Measurements from ENCODE around the gene NES.
A peak's percentile ranks its signal among the peaks of the same experiment; 100 is the strongest.
"Not testable (repeated sequence)": the region's sequence is repeated elsewhere in the genome, so short reads cannot be mapped to it uniquely, and the experiment has no call there.

NES gene

GRCh38 chr1:156640842-156641706 is 36.1 kb downstream of the NES start:
- Histone ChIP-seq H3K4me1 (ENCODE audit: control insufficient read depth, insufficient read depth, low read length) (no peaks in the 10 kb centered on the region), H3K36me3 (ENCODE audit: insufficient read depth, low read length) (no peaks in the 10 kb centered on the region), H3K9ac (ENCODE audit: low read depth, low read length) (no peak overlapping the region), H3K27me3 (ENCODE audit: control insufficient read depth, insufficient read depth, low read length) (peaks cover 95% of the 10 kb centered on the region), H3K4me3 (ENCODE audit: low read length) (no peak overlapping the region), H3K4me2 (ENCODE audit: low read length) (no peak overlapping the region), H3K9me3 (replicated peaks; ENCODE audit: low read length) (no peaks in the 10 kb centered on the region)

GRCh38 chr1:156639601-156640101 is 37.6 kb downstream of the NES start:
- Histone ChIP-seq H3K4me3 (ENCODE audit: low read length) (no peak overlapping the region), H3K4me2 (ENCODE audit: low read length) (no peak overlapping the region), H3K27me3 (ENCODE audit: control insufficient read depth, insufficient read depth, low read length) (peaks cover 95% of the 10 kb centered on the region), H3K9ac (ENCODE audit: low read depth, low read length) (no peak overlapping the region), H3K36me3 (ENCODE audit: insufficient read depth, low read length) (no peaks in the 10 kb centered on the region), H3K9me3 (replicated peaks; ENCODE audit: low read length) (no peaks in the 10 kb centered on the region), H3K4me1 (ENCODE audit: control insufficient read depth, insufficient read depth, low read length) (no peaks in the 10 kb centered on the region)

- Histone ChIP-seq H3K27me3 (ENCODE audit: control insufficient read depth, insufficient read depth, low read length) (peaks cover 95% of the 10 kb centered on the region), H3K4me3 (ENCODE audit: low read length) (no peak overlapping the region), H3K4me1 (ENCODE audit: control insufficient read depth, insufficient read depth, low read length) (no peaks in the 10 kb centered on the region), H3K9ac (ENCODE audit: low read depth, low read length) (no peak overlapping the region), H3K36me3 (ENCODE audit: insufficient read depth, low read length) (no peaks in the 10 kb centered on the region), H3K4me2 (ENCODE audit: low read length) (no peak overlapping the region), H3K9me3 (replicated peaks; ENCODE audit: low read length) (no peaks in the 10 kb centered on the region)
Measured at GRCh38 chr1:156638189-156638985, 38.8 kb downstream of the NES start.

GRCh38 chr1:156632355-156632754 is 44.9 kb downstream of the NES start:
- Histone ChIP-seq H3K4me3 (ENCODE audit: low read length) (no peak overlapping the region), H3K4me2 (ENCODE audit: low read length) (no peak overlapping the region), H3K27me3 (ENCODE audit: control insufficient read depth, insufficient read depth, low read length) (peaks cover 67% of the 10 kb centered on the region), H3K36me3 (ENCODE audit: insufficient read depth, low read length) (no peaks in the 10 kb centered on the region), H3K9ac (ENCODE audit: low read depth, low read length) (no peak overlapping the region), H3K4me1 (ENCODE audit: control insufficient read depth, insufficient read depth, low read length) (no peaks in the 10 kb centered on the region), H3K9me3 (replicated peaks; ENCODE audit: low read length) (no peaks in the 10 kb centered on the region)

- H3K4me3 ChIP-seq (ENCODE audit: low read length); H3K9ac ChIP-seq (ENCODE audit: low read depth, low read length); H3K4me1 ChIP-seq (ENCODE audit: control insufficient read depth, insufficient read depth, low read length); H3K9me3 ChIP-seq (replicated peaks; ENCODE audit: low read length); H3K4me2 ChIP-seq (ENCODE audit: low read length); H3K36me3 ChIP-seq (ENCODE audit: insufficient read depth, low read length): not testable (repeated sequence)
- H3K27me3 ChIP-seq (ENCODE audit: control insufficient read depth, insufficient read depth, low read length) = peaks cover 63% of the 10 kb centered on the region
Measured at GRCh38 chr1:156631152-156631551, 46.1 kb downstream of the NES start.

- H3K27me3 ChIP-seq (ENCODE audit: control insufficient read depth, insufficient read depth, low read length) = peaks cover 64% of the 10 kb centered on the region
Measured at GRCh38 chr1:156629823-156630449, 47.3 kb downstream of the NES start.

GRCh38 chr1:156627313-156627880 is 49.8 kb downstream of the NES start:
- Histone ChIP-seq H3K4me1 (ENCODE audit: control insufficient read depth, insufficient read depth, low read length) (peaks cover 18% of the 10 kb centered on the region), H3K4me2 (ENCODE audit: low read length) (no peak overlapping the region), H3K9me3 (replicated peaks; ENCODE audit: low read length) (no peaks in the 10 kb centered on the region), H3K4me3 (ENCODE audit: low read length) (no peak overlapping the region), H3K36me3 (ENCODE audit: insufficient read depth, low read length) (no peaks in the 10 kb centered on the region), H3K9ac (ENCODE audit: low read depth, low read length) (no peak overlapping the region), H3K27me3 (ENCODE audit: control insufficient read depth, insufficient read depth, low read length) (peaks cover 62% of the 10 kb centered on the region)

More at GRCh38 chr1:156629823-156630449, 47.3 kb downstream of the NES start:
- H3K4me1 ChIP-seq (ENCODE audit: control insufficient read depth, insufficient read depth, low read length) = peaks cover 8% of the 10 kb centered on the region
- H3K4me3 ChIP-seq (ENCODE audit: low read length) = no peak overlapping the region
- H3K4me2 ChIP-seq (ENCODE audit: low read length) = no peak overlapping the region
- no peaks in the 10 kb centered on the region for H3K36me3 ChIP-seq (ENCODE audit: insufficient read depth, low read length)
- no peaks in the 10 kb centered on the region for H3K9me3 ChIP-seq (replicated peaks; ENCODE audit: low read length)
- no peak overlapping the region for H3K9ac ChIP-seq (ENCODE audit: low read depth, low read length)

GRCh38 chr1:156626079-156626438 is 51.1 kb downstream of the NES start:
- no peaks in the 10 kb centered on the region for H3K9me3 ChIP-seq (replicated peaks; ENCODE audit: low read length)
- H3K4me1 ChIP-seq (ENCODE audit: control insufficient read depth, insufficient read depth, low read length) = peaks cover 18% of the 10 kb centered on the region
- H3K27me3 ChIP-seq (ENCODE audit: control insufficient read depth, insufficient read depth, low read length) = peaks cover 62% of the 10 kb centered on the region
- H3K9ac ChIP-seq (ENCODE audit: low read depth, low read length) = no peak overlapping the region
- H3K4me2 ChIP-seq (ENCODE audit: low read length) = no peak overlapping the region
- H3K36me3 ChIP-seq (ENCODE audit: insufficient read depth, low read length) = no peaks in the 10 kb centered on the region
- no peak overlapping the region for H3K4me3 ChIP-seq (ENCODE audit: low read length)

- Histone ChIP-seq H3K4me2 (ENCODE audit: low read length) (peak overlapping the region; percentile 34), H3K27me3 (ENCODE audit: control insufficient read depth, insufficient read depth, low read length) (peaks cover 62% of the 10 kb centered on the region), H3K9me3 (replicated peaks; ENCODE audit: low read length) (no peaks in the 10 kb centered on the region), H3K9ac (ENCODE audit: low read depth, low read length) (no peak overlapping the region), H3K4me3 (ENCODE audit: low read length) (no peak overlapping the region), H3K4me1 (ENCODE audit: control insufficient read depth, insufficient read depth, low read length) (peaks cover 18% of the 10 kb centered on the region), H3K36me3 (ENCODE audit: insufficient read depth, low read length) (no peaks in the 10 kb centered on the region)
Measured at GRCh38 chr1:156625436-156626078, 51.6 kb downstream of the NES start.

GRCh38 chr1:156624814-156625435 is 52.3 kb downstream of the NES start:
- peak overlapping the region; percentile 64 for H3K4me3 ChIP-seq (ENCODE audit: low read length)
- peaks cover 67% of the 10 kb centered on the region for H3K27me3 ChIP-seq (ENCODE audit: control insufficient read depth, insufficient read depth, low read length)
- peak overlapping the region; percentile 87 for H3K4me2 ChIP-seq (ENCODE audit: low read length)

More at GRCh38 chr1:156624814-156625435, 52.3 kb downstream of the NES start:
- H3K9me3 ChIP-seq (replicated peaks; ENCODE audit: low read length) = no peaks in the 10 kb centered on the region
- H3K36me3 ChIP-seq (ENCODE audit: insufficient read depth, low read length) = no peaks in the 10 kb centered on the region
- H3K9ac ChIP-seq (ENCODE audit: low read depth, low read length) = no peak overlapping the region
- peaks cover 18% of the 10 kb centered on the region for H3K4me1 ChIP-seq (ENCODE audit: control insufficient read depth, insufficient read depth, low read length)

All from skeletal muscle satellite cell (primary cell).